Parathyroid adenoma (tissue), 2 donors: Measurements from ENCODE around the gene PARVB.

ENCODE experiments used
- H2AFZ ChIP-seq: fragments of 300-600 bp; sonication (generic); one replicate; pipeline ENCODE4 v1.7.0; 2017; ENCODE audit warnings: antibody characterized with exemption, mild to moderate bottlenecking
- H3K27ac ChIP-seq: fragments of 300-600 bp; sonication (generic); one replicate; pipeline ENCODE4 v1.7.0; 2017
- H3K27me3 ChIP-seq: fragments of 300-600 bp; sonication (generic); one replicate; pipeline ENCODE4 v1.7.0; 2017; ENCODE audit warnings: low read length; ENCODE audit not compliant: control insufficient read depth, insufficient read depth
- H3K36me3 ChIP-seq: fragments of 300-600 bp; sonication (generic); one replicate; pipeline ENCODE4 v1.7.0; 2017; ENCODE audit warnings: low read length; ENCODE audit not compliant: control insufficient read depth, insufficient read depth
- H3K4me1 ChIP-seq: fragments of 300-600 bp; sonication (generic); one replicate; pipeline ENCODE4 v1.7.0; 2017; ENCODE audit warnings: control low read depth
- H3K4me2 ChIP-seq: fragments of 300-600 bp; sonication (generic); one replicate; pipeline ENCODE4 v1.7.0; 2017; ENCODE audit warnings: low read length
- H3K4me3 ChIP-seq: fragments of 300-600 bp; sonication (generic); one replicate; pipeline ENCODE4 v1.7.0; 2017; ENCODE audit warnings: low read depth, low read length
- H3K79me2 ChIP-seq: fragments of 300-600 bp; sonication (generic); one replicate; pipeline ENCODE4 v1.7.0; 2017; ENCODE audit warnings: control low read depth
- H3K9ac ChIP-seq: fragments of 300-600 bp; sonication (generic); one replicate; pipeline ENCODE4 v1.7.0; 2017; ENCODE audit warnings: mild to moderate bottlenecking
- H3K9me3 ChIP-seq: fragments of 300-600 bp; sonication (generic); one replicate; pipeline ENCODE4 v1.7.0; 2017; ENCODE audit warnings: low read length; ENCODE audit not compliant: control insufficient read depth
- TF ChIP-seq, protein P1 (sequence below): fragments of 300-600 bp; sonication (generic); IDR thresholded peaks from one replicate; pipeline ENCODE4 v1.7.0; 2017; ENCODE audit warnings: antibody characterized with exemption, mild to moderate bottlenecking
- donor health status: primary hyperparathyroidism.

Gene PARVB

GRCh38 chr22:44199866-44200265, 175.8 kb downstream of the PARVB start:
- Histone ChIP-seq H2AFZ (no peak overlapping the region), H3K4me3 (no peak overlapping the region), H3K4me2 (no peak overlapping the region), H3K36me3 (no peaks in the 10 kb centered on the region), H3K9ac (no peak overlapping the region), H3K27ac (no peak overlapping the region), H3K9me3 (no peaks in the 10 kb centered on the region), H3K79me2 (no peaks in the 10 kb centered on the region), H3K4me1 (no peaks in the 10 kb centered on the region), H3K27me3 (no peaks in the 10 kb centered on the region)
- TF ChIP-seq, protein P1, sequence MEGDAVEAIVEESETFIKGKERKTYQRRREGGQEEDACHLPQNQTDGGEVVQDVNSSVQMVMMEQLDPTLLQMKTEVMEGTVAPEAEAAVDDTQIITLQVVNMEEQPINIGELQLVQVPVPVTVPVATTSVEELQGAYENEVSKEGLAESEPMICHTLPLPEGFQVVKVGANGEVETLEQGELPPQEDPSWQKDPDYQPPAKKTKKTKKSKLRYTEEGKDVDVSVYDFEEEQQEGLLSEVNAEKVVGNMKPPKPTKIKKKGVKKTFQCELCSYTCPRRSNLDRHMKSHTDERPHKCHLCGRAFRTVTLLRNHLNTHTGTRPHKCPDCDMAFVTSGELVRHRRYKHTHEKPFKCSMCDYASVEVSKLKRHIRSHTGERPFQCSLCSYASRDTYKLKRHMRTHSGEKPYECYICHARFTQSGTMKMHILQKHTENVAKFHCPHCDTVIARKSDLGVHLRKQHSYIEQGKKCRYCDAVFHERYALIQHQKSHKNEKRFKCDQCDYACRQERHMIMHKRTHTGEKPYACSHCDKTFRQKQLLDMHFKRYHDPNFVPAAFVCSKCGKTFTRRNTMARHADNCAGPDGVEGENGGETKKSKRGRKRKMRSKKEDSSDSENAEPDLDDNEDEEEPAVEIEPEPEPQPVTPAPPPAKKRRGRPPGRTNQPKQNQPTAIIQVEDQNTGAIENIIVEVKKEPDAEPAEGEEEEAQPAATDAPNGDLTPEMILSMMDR = no peak

- H3K27ac ChIP-seq = no peak overlapping the region
- H3K4me2 ChIP-seq = no peak overlapping the region
- TF ChIP-seq, protein P1 = no peak
- H3K36me3 ChIP-seq = no peaks in the 10 kb centered on the region
- no peak overlapping the region for H3K4me3 ChIP-seq
- H3K4me1 ChIP-seq = no peaks in the 10 kb centered on the region
- H2AFZ ChIP-seq = no peak overlapping the region
- no peaks in the 10 kb centered on the region for H3K27me3 ChIP-seq
- no peak overlapping the region for H3K9ac ChIP-seq
- no peaks in the 10 kb centered on the region for H3K79me2 ChIP-seq
- no peaks in the 10 kb centered on the region for H3K9me3 ChIP-seq
Observed at GRCh38 chr22:44200451-44200850, 176.3 kb downstream of the PARVB start.

DNA sequence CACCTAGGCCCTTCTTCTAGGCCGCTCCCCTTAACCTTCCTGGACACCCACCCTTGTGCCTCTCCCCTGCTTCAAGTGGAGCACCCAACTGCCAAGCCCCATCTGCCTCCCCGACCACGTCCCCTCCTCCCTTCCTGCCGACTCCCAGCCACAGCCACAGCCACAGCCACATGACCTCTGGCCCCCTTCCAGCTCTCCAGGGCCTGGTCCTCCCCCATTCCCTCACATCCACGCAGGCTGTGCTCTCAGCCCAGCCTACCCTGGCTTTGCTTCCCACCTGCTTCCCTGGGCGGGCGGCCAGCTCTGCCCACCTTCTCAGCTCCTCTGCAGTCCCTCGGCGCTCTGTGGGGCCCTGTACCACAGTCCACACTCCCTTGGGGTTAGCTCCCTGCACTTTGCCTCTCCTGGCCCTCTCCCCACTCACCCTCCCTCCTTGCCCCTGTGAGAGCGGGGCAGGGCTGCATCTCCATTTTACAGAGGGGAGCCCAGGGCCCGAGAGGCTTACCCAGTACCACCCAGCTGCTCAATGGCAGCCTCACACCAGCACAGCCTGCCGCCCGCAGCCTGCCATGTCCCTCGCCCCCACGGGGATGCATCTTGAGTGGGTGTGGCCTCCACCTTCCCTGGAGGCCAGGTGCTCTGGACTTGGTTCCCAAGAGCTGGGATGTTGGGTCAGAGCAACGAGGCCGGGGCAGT, 176.9 kb downstream of the PARVB start:
- no peaks in the 10 kb centered on the region for H3K36me3 ChIP-seq
- no peak overlapping the region for H3K4me2 ChIP-seq
- no peak overlapping the region for H3K9ac ChIP-seq
- no peaks in the 10 kb centered on the region for H3K27me3 ChIP-seq
- TF ChIP-seq, protein P1 = no peak
- no peaks in the 10 kb centered on the region for H3K9me3 ChIP-seq
- no peak overlapping the region for H3K27ac ChIP-seq
- no peak overlapping the region for H2AFZ ChIP-seq
- H3K4me1 ChIP-seq = no peaks in the 10 kb centered on the region
- H3K4me3 ChIP-seq = no peak overlapping the region
- H3K79me2 ChIP-seq = no peaks in the 10 kb centered on the region

DNA sequence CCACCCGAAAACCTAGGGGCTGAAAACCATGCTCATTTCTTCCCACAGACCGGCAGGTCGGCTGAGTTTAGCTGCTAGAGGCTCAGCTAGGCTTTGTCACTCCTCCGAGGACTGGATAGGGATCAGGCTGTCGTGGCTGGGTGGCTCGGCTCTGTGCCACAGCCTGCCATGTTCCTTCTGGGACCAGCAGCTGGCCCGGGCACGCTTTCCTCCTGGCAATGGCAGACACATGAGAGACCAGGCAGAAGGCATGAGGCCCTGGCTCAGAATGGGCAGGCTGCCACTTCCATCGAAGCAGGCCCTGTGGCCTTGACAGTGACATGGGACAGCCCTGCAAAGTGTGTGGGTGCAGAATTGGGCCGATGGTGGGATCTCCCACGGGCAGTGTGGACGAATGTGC, 177.6 kb downstream of the PARVB start:
- Histone ChIP-seq H3K36me3 (no peaks in the 10 kb centered on the region), H3K9ac (no peak overlapping the region), H3K4me2 (no peak overlapping the region), H3K27me3 (no peaks in the 10 kb centered on the region), H3K4me3 (no peak overlapping the region), H3K27ac (no peak overlapping the region), H3K9me3 (no peaks in the 10 kb centered on the region), H3K79me2 (no peaks in the 10 kb centered on the region), H3K4me1 (no peaks in the 10 kb centered on the region), H2AFZ (no peak overlapping the region)
- TF ChIP-seq, protein P1 = no peak

DNA sequence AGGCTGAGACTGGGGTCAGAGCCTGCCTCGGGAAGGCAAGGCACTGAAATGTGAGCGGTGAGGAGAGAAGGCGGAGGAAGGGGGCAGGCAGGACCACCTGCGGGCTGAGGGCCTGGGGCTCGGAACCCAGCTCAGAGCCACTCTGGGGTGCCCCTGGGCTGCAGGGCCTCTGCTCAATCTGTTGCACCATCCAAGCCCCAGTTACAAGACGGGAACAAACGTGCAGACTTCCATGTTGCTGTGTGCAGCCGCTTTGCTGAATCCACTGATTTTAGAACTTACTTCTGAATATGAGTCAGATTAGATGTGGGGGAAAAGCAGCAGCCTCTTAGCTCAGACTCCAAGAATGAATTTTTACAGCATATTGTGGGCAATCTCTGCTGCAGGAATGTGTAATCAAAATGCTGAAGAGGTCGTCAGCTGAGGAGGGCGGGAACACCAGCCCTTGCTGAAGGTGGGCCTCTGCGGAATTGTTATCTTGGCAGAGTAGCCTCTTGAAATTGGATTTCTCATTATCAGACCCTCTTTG, 178.2 kb downstream of the PARVB start:
- Histone ChIP-seq H3K9me3 (no peaks in the 10 kb centered on the region), H3K36me3 (no peaks in the 10 kb centered on the region), H3K4me2 (no peak overlapping the region), H3K9ac (no peak overlapping the region), H2AFZ (no peak overlapping the region), H3K27ac (no peak overlapping the region), H3K79me2 (no peaks in the 10 kb centered on the region), H3K27me3 (no peaks in the 10 kb centered on the region), H3K4me3 (no peak overlapping the region), H3K4me1 (no peaks in the 10 kb centered on the region)
- TF ChIP-seq, protein P1 = no peak
